T-helper 2 cell treated with Interferon-gamma antibody and Interleukin-4, amounts not matched to agents 5 μg/mL and 100 μg/mL, for 36 hours (primary cell): Measurements from ENCODE around the gene RB1.

ENCODE experiments used
- DNase-seq: peaks from one replicate; pipeline ENCODE4 v3.0.0; 2021; ENCODE audit warnings: low spot score
- H3K27ac Mint-ChIP-seq: one replicate; pipeline ENCODE4 v1.8.0; 2021; ENCODE audit warnings: mild to moderate bottlenecking, mixed read lengths
- H3K27me3 Mint-ChIP-seq: one replicate; pipeline ENCODE4 v1.8.0; 2021; ENCODE audit warnings: low read depth, mixed read lengths
- H3K36me3 Mint-ChIP-seq: one replicate; pipeline ENCODE4 v1.8.0; 2021; ENCODE audit warnings: low read depth, mixed read lengths
- H3K4me1 Mint-ChIP-seq: one replicate; pipeline ENCODE4 v1.8.0; 2021; ENCODE audit warnings: low read depth, mixed read lengths
- H3K4me3 Mint-ChIP-seq: one replicate; pipeline ENCODE4 v1.8.0; 2022; ENCODE audit warnings: mild to moderate bottlenecking, moderate library complexity, mixed read lengths
- H3K9me3 Mint-ChIP-seq: one replicate; pipeline ENCODE4 v1.8.0; 2021; ENCODE audit warnings: mixed read lengths

RB1 gene

DNA sequence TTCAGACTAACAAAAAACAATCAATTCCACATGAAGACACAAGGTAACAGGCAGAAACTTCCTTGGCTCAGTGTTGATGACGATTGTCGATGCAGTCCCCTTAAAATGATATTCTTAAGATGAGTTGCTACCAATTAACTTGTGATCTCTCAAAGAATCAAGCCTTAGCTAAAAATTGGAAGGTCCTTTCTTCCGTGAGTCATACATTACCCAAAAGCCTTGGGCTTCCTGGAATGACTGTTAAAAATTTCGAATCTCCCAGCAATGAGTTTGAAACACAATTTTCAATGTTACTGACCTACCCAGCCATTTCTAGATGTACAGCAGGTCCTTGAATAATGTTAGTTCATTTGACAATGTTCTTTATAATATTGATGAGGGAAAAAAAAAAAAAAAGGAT lies 28.0 kb upstream of the RB1 start:
- Mint-ChIP-seq H3K9me3 (no peaks in the 10 kb centered on the region), H3K36me3 (no peaks in the 10 kb centered on the region), H3K4me3 (no peak overlapping the region), H3K27me3 (peaks cover 15% of the 10 kb centered on the region), H3K27ac (no peak overlapping the region), H3K4me1 (no peaks in the 10 kb centered on the region)
- DNase-seq: no peak

DNA sequence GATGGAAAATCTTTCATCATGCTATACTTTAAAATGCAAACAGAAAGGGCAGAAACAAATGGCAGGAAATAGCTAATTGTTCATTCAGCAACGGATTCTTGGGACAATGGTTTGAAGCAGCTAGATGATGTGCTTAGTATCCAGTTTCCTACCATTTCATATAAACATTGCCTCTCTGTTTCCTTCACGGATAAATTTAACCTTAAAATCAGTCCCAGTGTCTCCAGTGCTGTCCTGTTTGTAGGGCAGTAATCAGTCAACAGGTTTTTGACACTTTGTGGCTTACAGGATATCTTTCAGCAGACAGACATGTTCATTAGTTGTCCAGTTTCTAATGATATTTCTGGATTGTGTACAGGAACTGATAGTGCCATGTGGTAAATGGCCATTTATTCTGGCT lies 24.7 kb upstream of the RB1 start:
- H3K9me3 Mint-ChIP-seq: no peaks in the 10 kb centered on the region
- H3K4me3 Mint-ChIP-seq: no peak overlapping the region
- H3K36me3 Mint-ChIP-seq: no peaks in the 10 kb centered on the region
- H3K27me3 Mint-ChIP-seq: peaks cover 18% of the 10 kb centered on the region
- no peaks in the 10 kb centered on the region for H3K4me1 Mint-ChIP-seq
- H3K27ac Mint-ChIP-seq: no peak overlapping the region
- no peak for DNase-seq

GRCh38 chr13:48281556-48281955 lies 22.0 kb upstream of the RB1 start:
- H3K27me3 Mint-ChIP-seq: peaks cover 18% of the 10 kb centered on the region
- no peak overlapping the region for H3K27ac Mint-ChIP-seq
- H3K4me3 Mint-ChIP-seq: no peak overlapping the region
- no peaks in the 10 kb centered on the region for H3K4me1 Mint-ChIP-seq
- no peak for DNase-seq
- no peaks in the 10 kb centered on the region for H3K36me3 Mint-ChIP-seq
- H3K9me3 Mint-ChIP-seq: no peaks in the 10 kb centered on the region

GRCh38 chr13:48291730-48292129 lies 11.8 kb upstream of the RB1 start:
- DNase-seq: no peak
- H3K4me3 Mint-ChIP-seq: no peak overlapping the region
- H3K9me3 Mint-ChIP-seq: no peaks in the 10 kb centered on the region
- peaks cover 1% of the 10 kb centered on the region for H3K36me3 Mint-ChIP-seq
- H3K27me3 Mint-ChIP-seq: peaks cover 22% of the 10 kb centered on the region
- peaks cover 6% of the 10 kb centered on the region for H3K4me1 Mint-ChIP-seq
- H3K27ac Mint-ChIP-seq: no peak overlapping the region

DNA sequence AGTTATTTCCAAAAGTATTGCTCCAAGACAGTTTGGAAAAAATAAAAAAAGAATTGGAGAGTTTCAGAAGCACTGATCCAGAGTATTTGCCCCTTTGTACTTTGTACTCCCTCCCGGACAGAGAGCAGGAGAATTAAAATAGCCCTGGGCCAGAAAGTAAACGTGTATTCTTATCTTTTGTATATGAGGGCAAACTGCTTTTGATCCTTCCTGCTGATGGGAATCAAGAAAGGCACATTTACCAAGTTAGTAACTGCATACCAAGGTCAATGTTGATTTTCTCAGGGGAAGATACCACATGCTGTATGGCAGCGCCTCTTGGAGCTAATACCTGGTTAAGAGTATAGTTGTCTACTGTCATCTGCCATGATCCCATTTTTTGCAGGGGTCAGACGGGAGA lies 10.9 kb upstream of the RB1 start:
- H3K4me3 Mint-ChIP-seq: no peak overlapping the region

DNA sequence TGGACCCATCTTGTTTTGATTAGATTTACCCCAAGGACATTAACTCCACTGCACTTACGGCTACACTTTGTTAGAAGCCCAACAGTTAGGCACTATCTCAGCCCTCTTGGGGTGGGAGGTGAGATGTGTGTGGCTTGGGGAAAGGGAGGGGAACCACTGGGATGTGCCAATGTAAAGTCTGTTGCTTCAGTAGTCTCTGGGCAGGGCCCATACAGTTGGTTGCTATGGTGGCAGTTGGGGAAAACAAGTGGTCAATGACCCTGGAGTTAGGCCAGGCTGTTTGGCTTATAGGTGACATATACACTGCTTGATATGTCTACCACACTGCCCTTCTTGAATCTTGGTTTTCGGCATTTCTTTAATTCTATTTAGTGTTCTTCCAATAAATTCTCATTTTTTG lies 8.9 kb upstream of the RB1 start:
- no peak overlapping the region for H3K4me3 Mint-ChIP-seq

More for the DNA sequence above, 10.9 kb upstream of the RB1 start:
- Mint-ChIP-seq H3K4me1 (peaks cover 15% of the 10 kb centered on the region), H3K27me3 (peaks cover 22% of the 10 kb centered on the region), H3K36me3 (peaks cover 1% of the 10 kb centered on the region), H3K27ac (no peak overlapping the region), H3K9me3 (no peaks in the 10 kb centered on the region)
- no peak for DNase-seq

DNA sequence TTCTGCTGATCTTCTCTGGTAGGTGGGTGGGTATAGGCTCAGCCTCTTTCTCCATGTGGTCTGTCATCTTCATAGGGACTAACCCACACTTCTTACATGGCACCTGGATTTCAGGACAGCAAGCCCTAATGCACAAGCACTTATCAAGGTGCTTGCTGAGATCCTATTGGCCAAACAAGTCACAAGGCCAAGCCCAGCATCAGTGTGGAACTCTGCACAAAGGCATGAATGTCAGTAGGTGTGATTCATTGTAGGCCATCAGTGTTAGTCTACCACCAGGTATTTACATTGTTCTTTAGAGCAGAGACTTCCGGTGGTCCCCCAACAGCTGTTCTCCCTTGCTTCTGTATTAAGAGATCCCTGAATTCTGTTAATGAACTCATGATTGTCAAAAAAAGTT lies 8.3 kb upstream of the RB1 start:
- no peaks in the 10 kb centered on the region for H3K9me3 Mint-ChIP-seq
- no peak overlapping the region for H3K27ac Mint-ChIP-seq
- peaks cover 19% of the 10 kb centered on the region for H3K4me1 Mint-ChIP-seq
- H3K4me3 Mint-ChIP-seq: no peak overlapping the region
- H3K27me3 Mint-ChIP-seq: peaks cover 10% of the 10 kb centered on the region
- peaks cover 1% of the 10 kb centered on the region for H3K36me3 Mint-ChIP-seq
- DNase-seq: no peak

More for the DNA sequence above, 8.9 kb upstream of the RB1 start:
- Mint-ChIP-seq H3K4me1 (peaks cover 19% of the 10 kb centered on the region), H3K9me3 (no peaks in the 10 kb centered on the region), H3K27me3 (peaks cover 14% of the 10 kb centered on the region), H3K27ac (no peak overlapping the region), H3K36me3 (peaks cover 1% of the 10 kb centered on the region)
- DNase-seq: no peak

DNA sequence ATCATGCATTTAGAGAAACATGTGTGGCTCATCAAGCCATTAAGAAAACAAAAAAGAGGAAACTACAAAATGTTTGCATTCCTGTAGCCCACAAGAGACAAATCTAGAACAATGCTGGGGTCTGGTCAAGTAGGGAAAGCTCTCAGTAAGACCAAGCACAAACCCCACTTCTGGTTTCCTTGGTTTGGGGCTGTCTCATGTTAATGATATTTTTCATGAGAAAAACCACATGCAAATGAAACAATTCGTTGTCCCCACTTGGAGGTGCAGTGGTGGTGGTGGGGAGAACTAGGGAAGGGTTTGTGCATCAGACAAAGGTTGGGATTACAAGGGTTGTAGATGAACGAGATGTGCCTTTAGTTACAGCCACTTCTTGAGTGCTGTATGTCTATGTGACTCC lies 7.0 kb upstream of the RB1 start:
- DNase-seq: no peak
- H3K27ac Mint-ChIP-seq: peak overlapping the region; percentile 33
- no peak overlapping the region for H3K4me3 Mint-ChIP-seq
- peaks cover 19% of the 10 kb centered on the region for H3K4me1 Mint-ChIP-seq
- peaks cover 1% of the 10 kb centered on the region for H3K36me3 Mint-ChIP-seq
- peaks cover 2% of the 10 kb centered on the region for H3K27me3 Mint-ChIP-seq
- H3K9me3 Mint-ChIP-seq: no peaks in the 10 kb centered on the region

GRCh38 chr13:48297131-48297786 lies 6.3 kb upstream of the RB1 start:
- no peak overlapping the region for H3K4me3 Mint-ChIP-seq
- H3K27me3 Mint-ChIP-seq: peaks cover 2% of the 10 kb centered on the region
- H3K9me3 Mint-ChIP-seq: no peaks in the 10 kb centered on the region
- no peak for DNase-seq
- peaks cover 22% of the 10 kb centered on the region for H3K4me1 Mint-ChIP-seq
- peaks cover 1% of the 10 kb centered on the region for H3K36me3 Mint-ChIP-seq
- peak overlapping the region; percentile 33 for H3K27ac Mint-ChIP-seq

DNA sequence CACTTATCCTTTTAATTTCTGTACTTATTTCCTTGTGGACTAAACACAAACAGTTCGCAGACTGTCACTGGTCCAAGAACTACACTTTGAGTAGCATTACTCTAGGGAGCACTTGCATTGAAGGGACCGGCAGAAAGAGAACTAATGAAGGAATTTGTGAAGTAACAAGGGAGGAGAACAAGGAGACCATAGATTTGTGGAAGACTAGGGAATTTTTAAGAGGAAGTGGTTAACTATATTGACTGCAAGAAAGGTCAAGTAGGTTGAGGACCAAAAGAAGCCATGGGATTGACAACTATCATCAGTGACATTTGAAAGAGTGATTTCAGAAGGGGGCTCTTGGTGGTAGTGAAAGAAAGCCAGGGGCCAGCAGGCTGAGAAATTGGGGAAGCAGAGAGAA lies 4.0 kb upstream of the RB1 start:
- Mint-ChIP-seq H3K9me3 (no peaks in the 10 kb centered on the region), H3K4me3 (no peak overlapping the region), H3K27ac (no peak overlapping the region), H3K36me3 (peaks cover 3% of the 10 kb centered on the region), H3K4me1 (peaks cover 30% of the 10 kb centered on the region), H3K27me3 (no peaks in the 10 kb centered on the region)
- no peak for DNase-seq

GRCh38 chr13:48302871-48303358 lies 636 bp upstream of the RB1 start:
- no peaks in the 10 kb centered on the region for H3K9me3 Mint-ChIP-seq
- DNase-seq: no peak
- no peaks in the 10 kb centered on the region for H3K27me3 Mint-ChIP-seq
- peak overlapping the region; percentile 95 for H3K27ac Mint-ChIP-seq
- peak overlapping the region; percentile 91 for H3K4me3 Mint-ChIP-seq
- H3K4me1 Mint-ChIP-seq: peaks cover 26% of the 10 kb centered on the region
- peaks cover 15% of the 10 kb centered on the region for H3K36me3 Mint-ChIP-seq

DNA sequence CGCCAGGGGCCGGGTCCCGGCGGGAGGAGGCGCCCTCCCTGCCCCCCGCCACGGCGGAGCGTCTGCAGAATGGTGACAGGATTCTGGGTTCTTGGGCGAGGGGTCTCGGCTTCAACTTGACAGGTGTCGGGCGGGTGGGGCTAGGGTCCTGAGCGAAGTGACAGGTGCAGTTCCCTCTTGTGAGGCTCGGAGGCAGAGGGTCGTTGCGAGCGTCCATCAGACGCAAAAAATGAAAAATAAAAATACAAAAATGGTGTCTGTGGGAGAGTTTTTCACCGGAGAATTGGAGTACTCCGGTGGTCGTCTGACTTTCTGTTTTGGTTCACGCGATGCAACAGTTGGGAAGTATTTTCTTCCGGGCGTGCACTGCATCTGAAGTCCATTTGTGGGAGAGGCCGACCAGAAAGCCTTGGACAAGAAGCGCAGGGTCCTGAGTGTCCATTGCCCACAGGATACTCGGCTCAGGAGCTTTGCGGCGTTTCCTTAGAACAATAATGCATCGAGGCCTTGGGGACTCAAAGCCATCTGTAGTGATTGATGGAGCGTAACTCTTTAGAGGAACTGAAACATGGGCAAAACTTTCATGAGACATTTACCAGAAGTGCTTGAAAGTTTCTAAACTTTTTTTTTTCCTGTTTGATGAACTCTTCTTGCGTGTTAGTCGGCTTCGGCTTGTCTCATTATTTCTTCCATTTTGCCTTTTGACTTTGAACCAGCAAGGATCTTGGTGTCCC lies 759 bp downstream of the RB1 start:
- peaks cover 20% of the 10 kb centered on the region for H3K36me3 Mint-ChIP-seq
- H3K27ac Mint-ChIP-seq: peak overlapping the region; percentile 96
- no peak for DNase-seq
- no peaks in the 10 kb centered on the region for H3K27me3 Mint-ChIP-seq
- H3K4me1 Mint-ChIP-seq: peaks cover 31% of the 10 kb centered on the region
- H3K4me3 Mint-ChIP-seq: peak overlapping the region; percentile 95
- H3K9me3 Mint-ChIP-seq: no peaks in the 10 kb centered on the region

- Mint-ChIP-seq H3K9me3 (no peaks in the 10 kb centered on the region), H3K4me3 (no peak overlapping the region), H3K27me3 (no peaks in the 10 kb centered on the region), H3K4me1 (peaks cover 20% of the 10 kb centered on the region), H3K27ac (no peak overlapping the region), H3K36me3 (peaks cover 45% of the 10 kb centered on the region)
- DNase-seq: no peak
Observed at GRCh38 chr13:48311223-48311622, 7.7 kb downstream of the RB1 start.

DNA sequence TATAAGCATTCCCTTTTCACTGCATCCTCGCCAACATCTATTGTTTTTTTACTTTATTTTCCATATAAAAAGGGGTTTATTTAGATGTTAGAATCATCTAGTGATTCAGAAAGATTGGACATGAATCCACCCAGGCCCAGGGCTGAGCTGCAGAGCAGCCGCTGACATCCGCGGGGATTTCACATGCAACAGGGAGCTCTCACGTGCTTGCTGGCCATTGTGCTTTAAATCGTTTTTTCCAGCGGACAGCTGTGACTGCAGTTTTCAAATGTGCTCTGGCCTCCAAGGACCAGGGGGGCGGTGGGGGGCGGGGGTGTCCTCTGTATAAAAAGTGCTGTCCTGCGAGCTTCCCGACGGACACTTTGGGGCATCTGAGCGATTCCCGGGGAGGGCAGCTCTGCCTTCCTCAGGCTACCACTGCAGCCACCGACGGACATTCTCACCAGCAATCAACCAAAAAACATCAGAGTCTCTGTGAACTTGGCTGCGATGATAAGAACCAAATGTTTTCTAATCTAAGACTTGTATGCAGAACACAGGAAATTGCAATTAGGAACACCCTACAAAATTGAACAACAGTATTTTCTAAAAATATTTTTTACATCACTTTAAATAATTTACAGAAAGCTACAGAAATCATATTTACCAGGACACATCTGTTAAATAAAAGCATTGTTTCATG lies 12.6 kb downstream of the RB1 start:
- peaks cover 4% of the 10 kb centered on the region for H3K27me3 Mint-ChIP-seq
- DNase-seq: no peak

More for the DNA sequence above, 12.6 kb downstream of the RB1 start:
- Mint-ChIP-seq H3K9me3 (peaks cover 7% of the 10 kb centered on the region), H3K36me3 (peaks cover 64% of the 10 kb centered on the region), H3K27ac (no peak overlapping the region), H3K4me1 (peaks cover 13% of the 10 kb centered on the region), H3K4me3 (no peak overlapping the region)
